Memory B cell (primary cell): Measurements from ENCODE around the gene SHISA9.

Source experiments
- ATAC-seq: fragments of 150-1000 bp; cut with Tn5 transposase; 2 replicates; pipeline ENCODE4 v1.10.0; 2021; ENCODE audit warnings: low read depth, mild to moderate bottlenecking, moderate library complexity
- DNase-seq, 2 donors: peaks; one replicate each; pipeline ENCODE4 v3.0.0; 2022; ENCODE audit warnings: low spot score in 2 of 2
- H3K27ac Mint-ChIP-seq: one replicate; pipeline ENCODE4 v1.8.0; 2022; ENCODE audit warnings: mild to moderate bottlenecking, moderate library complexity, mixed read lengths
- H3K27me3 Mint-ChIP-seq: one replicate; pipeline ENCODE4 v1.8.0; 2022; ENCODE audit warnings: mixed read lengths
- H3K36me3 Mint-ChIP-seq: one replicate; pipeline ENCODE4 v1.8.0; 2022; ENCODE audit warnings: mild to moderate bottlenecking, mixed read lengths
- H3K4me1 Mint-ChIP-seq: one replicate; pipeline ENCODE4 v1.8.0; 2022; ENCODE audit warnings: mixed read lengths
- H3K4me3 Mint-ChIP-seq: one replicate; pipeline ENCODE4 v1.8.0; 2022; ENCODE audit warnings: mild to moderate bottlenecking, moderate library complexity, mixed read lengths
- H3K9me3 Mint-ChIP-seq: one replicate; pipeline ENCODE4 v1.8.0; 2022; ENCODE audit warnings: mixed read lengths

Gene SHISA9

GRCh38 chr16:13223666-13224065 is 322.3 kb downstream of the SHISA9 start:
- no peaks in the 10 kb centered on the region for H3K36me3 Mint-ChIP-seq
- H3K9me3 Mint-ChIP-seq, result peaks cover 13% of the 10 kb centered on the region
- peaks cover 4% of the 10 kb centered on the region for H3K27me3 Mint-ChIP-seq
- H3K27ac Mint-ChIP-seq, result no peak overlapping the region
- H3K4me1 Mint-ChIP-seq, result no peaks in the 10 kb centered on the region
- no peak overlapping the region for H3K4me3 Mint-ChIP-seq
- ATAC-seq (no peak), DNase-seq (no peak)

- no peak for ATAC-seq
- Mint-ChIP-seq H3K27me3 (peaks cover 5% of the 10 kb centered on the region), H3K9me3 (peaks cover 10% of the 10 kb centered on the region), H3K36me3 (no peaks in the 10 kb centered on the region), H3K4me3 (no peak overlapping the region), H3K27ac (no peak overlapping the region), H3K4me1 (no peaks in the 10 kb centered on the region)
- no peak for DNase-seq
These were observed 327.6 kb downstream of the SHISA9 start for GRCh38 chr16:13229039-13229438.

- peaks cover 5% of the 10 kb centered on the region for H3K27me3 Mint-ChIP-seq
These were observed 330.0 kb downstream of the SHISA9 start for GRCh38 chr16:13231365-13231764.

GRCh38 chr16:13234999-13235398 is 333.6 kb downstream of the SHISA9 start:
- no peak for DNase-seq
- Mint-ChIP-seq H3K27me3 (no peaks in the 10 kb centered on the region), H3K36me3 (no peaks in the 10 kb centered on the region), H3K9me3 (peaks cover 7% of the 10 kb centered on the region), H3K27ac (no peak overlapping the region), H3K4me3 (no peak overlapping the region), H3K4me1 (no peaks in the 10 kb centered on the region)
- no peak for ATAC-seq

More at GRCh38 chr16:13231365-13231764, 330.0 kb downstream of the SHISA9 start:
- DNase-seq, result no peak
- no peak for ATAC-seq
- Mint-ChIP-seq H3K9me3 (peaks cover 8% of the 10 kb centered on the region), H3K27ac (no peak overlapping the region), H3K4me1 (no peaks in the 10 kb centered on the region), H3K36me3 (no peaks in the 10 kb centered on the region), H3K4me3 (no peak overlapping the region)

GRCh38 chr16:13236308-13236707 is 334.9 kb downstream of the SHISA9 start:
- Mint-ChIP-seq H3K4me3 (no peak overlapping the region), H3K27ac (no peak overlapping the region), H3K4me1 (no peaks in the 10 kb centered on the region), H3K36me3 (no peaks in the 10 kb centered on the region), H3K27me3 (no peaks in the 10 kb centered on the region), H3K9me3 (peaks cover 7% of the 10 kb centered on the region)
- DNase-seq, result no peak
- ATAC-seq, result no peak

DNA sequence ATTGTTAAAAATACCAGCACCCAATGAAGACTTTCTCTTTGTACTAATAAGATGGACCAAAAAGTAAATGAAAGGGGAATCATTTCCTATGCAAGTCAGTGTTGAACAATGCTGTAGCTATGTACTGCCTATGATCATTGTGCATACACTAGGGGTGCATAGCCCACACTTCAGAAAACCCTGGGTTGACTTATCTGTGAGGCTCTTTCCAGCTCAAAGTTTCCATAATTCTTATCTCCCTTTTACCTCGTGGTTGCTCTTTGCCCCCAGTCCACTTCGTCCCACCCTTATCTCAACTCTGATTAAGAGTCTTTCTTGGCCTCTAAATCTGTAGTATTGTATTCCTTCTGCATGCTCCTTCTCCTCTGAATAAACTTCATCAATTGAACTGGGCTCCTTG is 336.8 kb downstream of the SHISA9 start:
- Mint-ChIP-seq H3K36me3 (no peaks in the 10 kb centered on the region), H3K4me1 (no peaks in the 10 kb centered on the region), H3K27me3 (no peaks in the 10 kb centered on the region), H3K4me3 (no peak overlapping the region), H3K9me3 (peaks cover 5% of the 10 kb centered on the region), H3K27ac (no peak overlapping the region)
- no peak for ATAC-seq
- no peak for DNase-seq

GRCh38 chr16:13242201-13242600 is 340.8 kb downstream of the SHISA9 start:
- no peak for DNase-seq
- Mint-ChIP-seq H3K27ac (no peak overlapping the region), H3K4me1 (no peaks in the 10 kb centered on the region), H3K4me3 (no peak overlapping the region), H3K36me3 (no peaks in the 10 kb centered on the region), H3K9me3 (peaks cover 3% of the 10 kb centered on the region), H3K27me3 (no peaks in the 10 kb centered on the region)
- ATAC-seq, result no peak

- no peaks in the 10 kb centered on the region for H3K4me1 Mint-ChIP-seq
- H3K4me3 Mint-ChIP-seq, result no peak overlapping the region
- no peak overlapping the region for H3K27ac Mint-ChIP-seq
- peaks cover 3% of the 10 kb centered on the region for H3K9me3 Mint-ChIP-seq
- no peaks in the 10 kb centered on the region for H3K27me3 Mint-ChIP-seq
- no peaks in the 10 kb centered on the region for H3K36me3 Mint-ChIP-seq
- DNase-seq (no peak), ATAC-seq (no peak)
These were observed 343.4 kb downstream of the SHISA9 start for GRCh38 chr16:13244770-13245169.

- no peaks in the 10 kb centered on the region for H3K9me3 Mint-ChIP-seq
- H3K4me1 Mint-ChIP-seq, result no peaks in the 10 kb centered on the region
These were observed 344.4 kb downstream of the SHISA9 start for GRCh38 chr16:13245713-13246377.

GRCh38 chr16:13254998-13255614 is 353.7 kb downstream of the SHISA9 start:
- Mint-ChIP-seq H3K4me1 (peaks cover 2% of the 10 kb centered on the region), H3K36me3 (no peaks in the 10 kb centered on the region), H3K27me3 (no peaks in the 10 kb centered on the region), H3K27ac (no peak overlapping the region), H3K4me3 (no peak overlapping the region), H3K9me3 (peaks cover 8% of the 10 kb centered on the region)
- DNase-seq (no peak), ATAC-seq (no peak)

More at GRCh38 chr16:13245713-13246377, 344.4 kb downstream of the SHISA9 start:
- no peak for DNase-seq
- Mint-ChIP-seq H3K27me3 (no peaks in the 10 kb centered on the region), H3K4me3 (no peak overlapping the region), H3K27ac (no peak overlapping the region), H3K36me3 (no peaks in the 10 kb centered on the region)
- ATAC-seq, result no peak

DNA sequence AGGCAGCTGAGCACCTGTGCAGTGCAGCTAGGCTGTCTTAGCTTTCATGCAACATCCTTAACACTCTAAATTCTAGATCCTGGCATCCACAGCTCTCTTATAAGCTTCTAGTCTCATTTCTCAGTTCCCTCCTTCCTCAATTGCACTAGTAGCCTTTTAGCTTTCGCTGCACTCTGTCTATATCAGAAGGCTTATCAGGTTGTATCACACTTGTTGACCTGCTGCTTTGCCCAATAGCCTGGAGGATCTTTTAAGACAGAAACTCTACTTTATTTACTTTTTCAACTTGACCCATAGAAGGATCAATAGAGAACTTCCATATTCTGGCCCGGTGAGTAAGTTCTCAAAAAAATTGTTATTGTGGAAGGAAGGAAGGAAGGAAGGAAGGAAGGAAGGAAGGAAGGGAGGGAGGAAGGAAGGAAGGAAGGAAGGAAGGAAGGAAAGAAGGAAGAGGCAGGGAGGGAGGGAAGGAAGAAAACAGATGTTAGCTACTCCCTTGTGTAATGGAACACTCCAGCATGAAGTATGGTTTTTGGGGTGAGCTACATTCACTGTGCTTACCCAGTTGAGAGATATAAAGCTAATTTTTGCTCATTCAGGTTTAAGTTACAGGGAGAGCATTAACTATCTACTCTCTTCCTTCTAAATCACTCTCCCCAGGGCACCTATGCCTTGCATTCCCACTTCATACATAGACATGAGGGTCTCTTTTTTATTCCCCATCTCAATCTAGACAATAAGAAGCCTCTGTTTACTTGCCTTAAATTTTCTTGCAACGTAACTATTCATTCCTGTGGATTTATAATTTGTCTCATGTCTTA is 361.1 kb downstream of the SHISA9 start:
- no peak overlapping the region for H3K4me3 Mint-ChIP-seq
- H3K36me3 Mint-ChIP-seq, result no peaks in the 10 kb centered on the region
- no peak for ATAC-seq
- no peak for DNase-seq
- H3K9me3 Mint-ChIP-seq, result peaks cover 13% of the 10 kb centered on the region
- no peak overlapping the region for H3K27ac Mint-ChIP-seq
- no peaks in the 10 kb centered on the region for H3K4me1 Mint-ChIP-seq
- peaks cover 4% of the 10 kb centered on the region for H3K27me3 Mint-ChIP-seq

GRCh38 chr16:13264749-13265552 is 363.6 kb downstream of the SHISA9 start:
- H3K4me1 Mint-ChIP-seq, result no peaks in the 10 kb centered on the region
- no peaks in the 10 kb centered on the region for H3K36me3 Mint-ChIP-seq
- ATAC-seq, result no peak
- H3K4me3 Mint-ChIP-seq, result no peak overlapping the region
- peaks cover 5% of the 10 kb centered on the region for H3K27me3 Mint-ChIP-seq
- no peak overlapping the region for H3K27ac Mint-ChIP-seq
- peaks cover 13% of the 10 kb centered on the region for H3K9me3 Mint-ChIP-seq
- DNase-seq, result no peak

- ATAC-seq, result no peak
- no peak overlapping the region for H3K27ac Mint-ChIP-seq
- peaks cover 5% of the 10 kb centered on the region for H3K27me3 Mint-ChIP-seq
- DNase-seq, result no peak
- peaks cover 11% of the 10 kb centered on the region for H3K9me3 Mint-ChIP-seq
- no peaks in the 10 kb centered on the region for H3K4me1 Mint-ChIP-seq
- H3K36me3 Mint-ChIP-seq, result no peaks in the 10 kb centered on the region
- no peak overlapping the region for H3K4me3 Mint-ChIP-seq
These were observed 368.0 kb downstream of the SHISA9 start for GRCh38 chr16:13269359-13269758.
